Activated T-cell treated with anti-CD3 and anti-CD28 coated beads, Interleukin-2, amount 50 U/mL, for 72 hours (primary cell): ENCODE results near the gene DAZAP1. TPM values are rescaled to one million over a fixed set of nuclear protein-coding genes. Genes with fewer than 3 reads are reported as not detected.

Source experiments
- ATAC-seq, 2 donors: fragments of 150-1000 bp; cut with Tn5 transposase; replicated peaks in 1 of 2; 2 replicates each; pipeline ENCODE4 v1.10.0; 2021; ENCODE audit warnings: moderate library complexity in 2 of 2, mild to moderate bottlenecking in 1 of 2
- DNase-seq, 2 donors: peaks; one replicate each; pipeline ENCODE4 v3.0.0; 2021 to 2022; ENCODE audit warnings: mixed read lengths in 1 of 2
- H3K27ac Mint-ChIP-seq: one replicate; pipeline ENCODE4 v1.8.0; 2022; ENCODE audit warnings: mild to moderate bottlenecking, moderate library complexity, mixed read lengths
- H3K27me3 Mint-ChIP-seq: one replicate; pipeline ENCODE4 v1.8.0; 2022; ENCODE audit warnings: low read depth, mixed read lengths
- H3K36me3 Mint-ChIP-seq, 2 donors: one replicate each; pipeline ENCODE4 v1.8.0; 2022; ENCODE audit warnings: mixed read lengths in 2 of 2, mild to moderate bottlenecking in 1 of 2; ENCODE audit not compliant: insufficient read depth in 2 of 2
- H3K4me1 Mint-ChIP-seq: one replicate; pipeline ENCODE4 v1.8.0; 2022; ENCODE audit warnings: low read depth, mixed read lengths
- H3K4me3 Mint-ChIP-seq, 2 donors: one replicate each; pipeline ENCODE4 v1.8.0; 2022; ENCODE audit warnings: mild to moderate bottlenecking in 2 of 2, mixed read lengths in 2 of 2, moderate library complexity in 2 of 2
- H3K9me3 Mint-ChIP-seq, 2 donors: one replicate each; pipeline ENCODE4 v1.8.0; 2022; ENCODE audit warnings: mixed read lengths in 2 of 2
- total RNA-seq, 2 donors: library from RNA; stranded (reverse); gene quantifications; one replicate each; pipeline ENCODE4 v1.2.3, GENCODE V29; 2022

DAZAP1 gene
- total RNA-seq, 2 donors from 2014 or later, result 219 to 252 TPM

GRCh38 chr19:1483979-1484428, 76.6 kb downstream of the DAZAP1 start:
- H3K9me3 Mint-ChIP-seq, result no peaks in the 10 kb centered on the region
- H3K27me3 Mint-ChIP-seq, result no peaks in the 10 kb centered on the region
- H3K4me1 Mint-ChIP-seq, result peaks cover 9% of the 10 kb centered on the region
- no peak for ATAC-seq
- DNase-seq, result no peak
- peaks cover 1 to 2% of the 10 kb centered on the region in 2 donors for H3K36me3 Mint-ChIP-seq
- H3K27ac Mint-ChIP-seq, result no peak overlapping the region
- H3K4me3 Mint-ChIP-seq, result no peak overlapping the region

Other genes with a start within 250 kb of the DAZAP1 start
- gene SBNO2, start 233.3 kb upstream of the DAZAP1 start, total RNA-seq, result 100 to 1,000 TPM; 142 to 146 TPM
- gene STK11, start 201.8 kb upstream of the DAZAP1 start, total RNA-seq, result 10 to 100 TPM; 81.5 to 86.3 TPM
- gene CBARP, start 169.6 kb upstream of the DAZAP1 start, total RNA-seq, result under 1 TPM; 0.38 to 0.58 TPM
- gene ATP5F1D, start 165.8 kb upstream of the DAZAP1 start, total RNA-seq, result 100 to 1,000 TPM; 169 to 201 TPM
- 10 to 100 TPM; 72.3 to 75.4 TPM for gene MIDN, start 159.0 kb upstream of the DAZAP1 start, total RNA-seq
- 100 to 1,000 TPM; 400 to 456 TPM for gene CIRBP, start 138.3 kb upstream of the DAZAP1 start, total RNA-seq
- gene FAM174C, start 132.1 kb upstream of the DAZAP1 start, total RNA-seq, result 10 to 100 TPM; 59.8 to 69.1 TPM
- gene EFNA2, start 121.7 kb upstream of the DAZAP1 start, total RNA-seq, result not detected
- gene NDUFS7, start 23.7 kb upstream of the DAZAP1 start, total RNA-seq, result 100 to 1,000 TPM in 1 of 2 donors, 10 to 100 TPM in 1; 96.5 to 107 TPM
- gene GAMT, start 6.0 kb upstream of the DAZAP1 start, total RNA-seq, result 10 to 100 TPM; 13.6 to 17.7 TPM
- 1,000 to 10,000 TPM; 1,293 to 1,490 TPM for gene RPS15, start 30.8 kb downstream of the DAZAP1 start, total RNA-seq
- under 1 TPM; 0.02 to 0.14 TPM for gene APC2, start 42.5 kb downstream of the DAZAP1 start, total RNA-seq
- 10 to 100 TPM; 28.1 to 31.7 TPM for gene C19orf25, start 71.6 kb downstream of the DAZAP1 start, total RNA-seq
- gene PCSK4, start 82.8 kb downstream of the DAZAP1 start, total RNA-seq, result 10 to 100 TPM; 13.3 to 16.6 TPM
- gene REEP6, start 83.6 kb downstream of the DAZAP1 start, total RNA-seq, result 1 to 10 TPM; 1.7 to 3.8 TPM
- gene ADAMTSL5, start 105.4 kb downstream of the DAZAP1 start, total RNA-seq, result 1 to 10 TPM; 4.3 to 5.5 TPM
- gene PLK5, start 116.5 kb downstream of the DAZAP1 start, total RNA-seq, result not detected
- gene MEX3D, start 160.7 kb downstream of the DAZAP1 start, total RNA-seq, result 1 to 10 TPM; 6.4 to 6.8 TPM
- gene MBD3, start 185.3 kb downstream of the DAZAP1 start, total RNA-seq, result 10 to 100 TPM; 71.2 to 77.9 TPM
- gene UQCR11, start 197.9 kb downstream of the DAZAP1 start, total RNA-seq, result 100 to 1,000 TPM; 103 to 113 TPM
- 100 to 1,000 TPM; 112 to 126 TPM for gene TCF3, start 245.0 kb downstream of the DAZAP1 start, total RNA-seq